HUDEP-2 (cell line): ENCODE data around the gene AP1M2.
"Not testable (repeated sequence)": the region's sequence is repeated elsewhere in the genome, so short reads cannot be mapped to it uniquely, and the experiment has no call there.

Experiments used
- DNase-seq, 76 experiments: peaks; one replicate each; lab custom pipeline; 2025; ENCODE audit not compliant: unreplicated experiment in 76 of 76; lab: John Stamatoyannopoulos, UW

AP1M2 gene

DNA sequence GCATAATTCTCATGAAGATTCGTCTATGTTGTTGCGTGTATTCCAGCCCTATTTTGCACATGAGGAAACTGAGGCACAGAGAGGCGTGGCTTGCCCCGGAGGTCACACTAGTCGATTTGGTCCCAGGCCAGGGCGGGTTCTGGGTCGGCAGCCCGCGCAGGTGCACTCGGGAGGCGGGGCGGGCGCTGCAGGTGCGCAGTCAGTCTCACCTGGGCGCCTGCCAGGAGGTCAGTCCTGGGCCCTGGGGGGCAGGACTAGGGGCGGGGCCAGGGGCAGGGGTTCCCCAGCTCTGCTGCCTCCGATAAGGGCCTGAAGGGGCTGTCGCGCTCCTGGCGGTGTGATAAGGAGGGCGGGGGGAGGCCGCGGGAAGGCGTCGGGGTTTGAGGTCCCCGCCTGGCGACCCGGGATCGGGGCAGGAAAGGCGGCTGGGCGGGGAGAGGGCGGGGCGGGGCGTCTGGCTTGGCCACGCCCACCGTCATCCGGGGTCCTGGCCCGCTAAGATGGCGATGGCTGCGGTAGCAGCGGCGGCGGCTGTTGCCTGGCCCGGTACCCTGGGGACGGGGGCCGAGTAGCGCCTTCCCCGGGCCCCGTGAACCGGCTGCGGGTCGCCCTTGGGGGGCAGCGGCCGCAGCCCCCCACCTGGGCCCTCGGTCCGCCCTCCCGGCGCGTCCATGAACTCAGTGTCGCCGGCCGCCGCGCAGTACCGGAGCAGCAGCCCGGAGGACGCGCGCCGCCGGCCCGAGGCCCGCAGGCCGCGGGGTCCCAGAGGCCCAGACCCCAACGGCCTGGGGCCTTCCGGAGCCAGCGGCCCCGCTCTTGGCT is 43.5 kb downstream of the AP1M2 start, which contains the start of gene ATG4D:
Gene ATG4D, plus strand, starts transcription at position 485 of the 822 bp plus-strand sequence. Its CDS starts 187 bp downstream, at position 672.
- DNase-seq: peak in 75 of 76 experiments; percentile 82 to 100 (median 99)

DNA sequence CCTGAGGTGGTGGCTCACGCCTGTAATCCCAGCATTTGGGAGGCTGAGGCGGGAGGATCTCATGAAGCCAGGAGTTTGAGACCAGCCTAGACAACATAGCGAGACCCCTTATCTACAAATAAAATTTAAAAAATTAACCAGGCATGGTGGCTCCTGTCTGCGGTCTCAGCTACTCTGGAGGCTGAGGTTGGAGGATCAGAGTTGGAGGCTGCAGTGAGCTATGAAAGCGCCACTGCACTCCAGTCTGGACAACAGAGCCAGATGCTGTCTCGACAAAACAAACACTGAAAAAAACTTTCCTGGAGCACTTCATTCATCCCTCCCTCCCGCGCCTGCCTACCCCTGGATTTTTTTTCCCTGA is 44.1 kb downstream of the AP1M2 start:
- DNase-seq: peak in 2 of 76 experiments; percentile 20 to 55

- not testable (repeated sequence) for DNase-seq
Measured at GRCh38 chr19:10539016-10539415, 48.1 kb downstream of the AP1M2 start.

GRCh38 chr19:10538204-10538983 is 48.7 kb downstream of the AP1M2 start:
- peak in 2 of 76 experiments; percentile 26 to 30 for DNase-seq

DNA sequence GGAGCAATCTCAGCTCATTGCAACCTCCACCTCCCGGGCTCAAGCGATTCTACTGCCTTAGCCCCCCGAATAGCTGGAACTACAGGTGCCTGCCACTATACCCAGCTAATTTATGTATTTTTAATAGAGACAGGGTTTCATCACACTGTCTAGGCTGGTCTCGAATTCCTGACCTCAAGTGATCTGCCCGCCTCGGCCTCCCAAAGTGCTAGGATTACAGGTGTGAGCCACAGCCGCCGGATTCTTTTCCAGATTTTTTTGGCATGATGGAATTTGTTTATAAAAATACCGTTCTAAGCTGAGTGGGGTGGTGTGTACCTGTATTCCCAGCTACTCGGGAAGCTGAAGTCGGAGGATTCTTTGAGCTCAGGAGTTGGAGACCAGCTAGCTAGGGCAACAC is 49.4 kb downstream of the AP1M2 start:
- DNase-seq: no peak

DNA sequence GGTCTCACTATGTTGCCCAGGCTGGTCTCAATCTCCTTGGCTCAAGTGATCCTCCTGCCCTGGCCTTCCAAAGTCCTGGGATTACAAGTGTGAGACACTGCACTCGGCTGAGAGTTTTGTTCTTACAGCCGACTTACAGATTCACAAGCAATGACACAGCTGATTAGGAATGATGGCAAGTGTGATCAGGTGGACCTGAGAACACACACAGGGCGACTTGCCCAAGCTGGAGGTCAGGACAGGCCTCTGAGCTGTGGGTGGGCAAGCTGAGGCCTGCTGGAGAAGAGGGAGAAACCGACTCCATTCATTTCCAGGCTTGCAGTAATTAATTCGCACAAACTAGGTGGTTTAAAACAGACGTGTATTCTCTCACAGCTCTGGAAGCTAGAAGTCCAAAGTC is 51.5 kb downstream of the AP1M2 start:
- no peak for DNase-seq

DNA sequence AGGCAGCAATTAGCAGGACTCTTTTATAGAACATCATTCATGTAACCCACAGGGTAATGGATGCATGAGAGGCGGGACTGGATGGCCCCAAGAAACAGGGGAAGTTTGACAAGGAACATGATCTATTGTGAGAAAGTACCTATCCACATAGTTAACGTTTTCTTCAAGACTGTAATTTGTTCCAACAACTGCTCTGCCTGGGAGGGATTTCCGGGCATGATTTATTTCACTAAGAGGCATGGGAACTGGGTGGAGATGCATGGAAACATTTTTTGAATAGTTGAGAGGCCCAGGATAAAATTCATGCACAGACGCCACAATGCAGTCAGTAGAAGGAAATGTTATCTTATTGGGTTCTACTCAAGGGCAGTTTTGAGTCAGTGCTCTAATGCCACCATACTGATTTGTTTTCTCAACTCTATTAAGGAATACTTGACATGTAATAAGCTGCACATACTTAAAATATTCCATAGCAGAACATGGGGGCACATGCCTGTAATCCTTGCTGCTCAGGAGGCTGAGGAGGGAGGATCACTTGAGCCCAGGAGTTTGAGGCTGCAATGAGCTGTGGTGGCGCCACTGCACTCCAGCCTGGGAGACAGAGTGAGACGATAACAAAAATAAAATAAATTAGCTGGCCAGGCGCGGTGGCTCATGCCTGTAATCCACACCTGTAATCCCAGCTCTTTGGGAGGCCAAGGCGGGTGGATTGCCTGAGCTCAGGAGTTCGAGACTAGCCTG is 53.3 kb downstream of the AP1M2 start:
- DNase-seq: no peak

DNA sequence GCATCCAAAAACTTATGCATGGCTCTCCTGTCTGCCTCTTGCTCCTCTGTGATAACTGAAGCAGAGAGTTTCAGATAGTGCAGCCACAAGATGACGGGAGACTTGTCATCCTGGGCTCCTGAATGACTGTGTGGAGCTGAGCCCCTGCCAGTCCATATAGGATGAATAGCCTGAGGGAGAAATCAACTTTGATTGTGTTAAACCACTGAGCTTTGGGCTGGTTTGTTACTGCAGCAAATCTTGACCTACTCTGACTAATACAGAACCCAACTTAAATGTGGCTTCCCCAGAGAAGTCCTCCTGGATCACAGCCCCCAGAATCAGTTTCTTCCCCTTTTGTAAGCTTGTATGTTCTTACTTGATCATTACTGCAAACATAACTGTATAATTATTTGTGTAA is 54.7 kb downstream of the AP1M2 start:
- no peak for DNase-seq

DNA sequence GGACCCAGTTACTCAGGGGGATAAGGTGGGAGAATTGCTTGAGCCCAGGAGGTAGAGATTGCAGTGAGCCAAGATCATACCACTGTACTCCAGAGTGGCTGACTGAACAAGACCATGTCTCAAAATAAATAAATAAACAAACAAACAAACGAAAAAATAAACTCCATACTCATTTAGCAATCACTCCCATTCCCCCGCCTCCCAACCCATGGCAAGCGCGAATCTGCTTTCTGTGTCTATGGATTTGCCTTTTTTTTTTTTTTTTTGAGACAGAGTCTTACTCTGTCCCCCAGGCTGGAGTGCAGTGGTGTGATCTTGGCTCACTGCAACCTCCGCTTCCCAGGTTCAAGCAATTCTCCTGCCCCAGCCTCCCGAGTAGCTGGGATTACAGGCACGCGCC is 60.2 kb downstream of the AP1M2 start:
- DNase-seq: not testable (repeated sequence)

- no peak for DNase-seq
Measured at GRCh38 chr19:10525636-10526035, 61.5 kb downstream of the AP1M2 start.

DNA sequence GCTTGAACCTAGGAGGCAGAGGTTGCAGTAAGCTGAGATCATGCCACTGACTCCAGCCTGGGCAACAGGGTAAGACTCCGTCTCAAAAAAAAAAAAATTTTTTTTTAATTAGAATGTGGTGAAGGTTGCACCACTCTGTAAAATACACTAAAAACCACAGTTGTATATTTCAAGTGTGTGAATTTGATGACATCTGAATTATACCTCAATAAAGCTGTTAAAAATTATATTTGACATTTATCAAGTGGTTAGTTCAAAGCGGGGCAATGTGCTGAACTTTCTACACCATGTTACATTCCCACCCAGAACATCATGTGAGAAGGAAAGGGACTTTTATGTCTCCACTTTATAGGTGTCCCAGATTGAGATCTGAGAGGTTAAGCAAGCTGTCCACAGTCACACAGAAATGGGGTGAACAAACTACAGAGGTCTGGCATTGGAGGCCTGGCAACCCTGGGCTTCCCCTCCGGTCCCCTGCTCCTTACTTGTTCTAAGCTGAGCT is 63.9 kb downstream of the AP1M2 start:
- no peak for DNase-seq
